Measurements from ENCODE around the gene TCAIM.
"Not testable (repeated sequence)": the region's sequence is repeated elsewhere in the genome, so short reads cannot be mapped to it uniquely, and the experiment has no call there.

Gene TCAIM

GRCh38 chr3:44343421-44343820, 4.9 kb downstream of the TCAIM start:
- FAIRE-seq: no peak

GRCh38 chr3:44346590-44346989, 8.0 kb downstream of the TCAIM start:
- FAIRE-seq; DNase-seq (ENCODE audit: low spot score): not testable (repeated sequence)

More at GRCh38 chr3:44343421-44343820, 4.9 kb downstream of the TCAIM start:
- DNase-seq (ENCODE audit: low spot score): no peak

DNA sequence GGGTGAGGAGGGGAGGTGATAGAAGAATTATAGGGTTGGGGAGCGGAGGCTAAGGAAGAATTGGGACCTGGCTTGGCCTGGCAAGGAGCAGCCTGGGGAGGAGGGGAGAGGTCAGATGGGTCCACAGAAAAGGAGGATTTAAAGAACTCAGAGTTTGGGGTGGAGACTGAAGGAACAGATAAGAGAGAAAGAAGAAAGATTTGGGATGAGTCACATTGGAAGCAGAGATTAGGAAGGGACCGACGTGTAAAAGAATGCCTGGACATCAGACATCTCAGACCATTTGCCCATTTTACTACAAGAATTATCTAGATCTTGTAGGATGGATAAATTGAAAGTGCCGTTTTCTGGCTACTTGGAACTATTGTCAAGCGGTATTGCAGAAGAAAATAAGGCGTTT, 10.4 kb downstream of the TCAIM start:
- no peak for DNase-seq (ENCODE audit: low spot score)
- FAIRE-seq: no peak

DNA sequence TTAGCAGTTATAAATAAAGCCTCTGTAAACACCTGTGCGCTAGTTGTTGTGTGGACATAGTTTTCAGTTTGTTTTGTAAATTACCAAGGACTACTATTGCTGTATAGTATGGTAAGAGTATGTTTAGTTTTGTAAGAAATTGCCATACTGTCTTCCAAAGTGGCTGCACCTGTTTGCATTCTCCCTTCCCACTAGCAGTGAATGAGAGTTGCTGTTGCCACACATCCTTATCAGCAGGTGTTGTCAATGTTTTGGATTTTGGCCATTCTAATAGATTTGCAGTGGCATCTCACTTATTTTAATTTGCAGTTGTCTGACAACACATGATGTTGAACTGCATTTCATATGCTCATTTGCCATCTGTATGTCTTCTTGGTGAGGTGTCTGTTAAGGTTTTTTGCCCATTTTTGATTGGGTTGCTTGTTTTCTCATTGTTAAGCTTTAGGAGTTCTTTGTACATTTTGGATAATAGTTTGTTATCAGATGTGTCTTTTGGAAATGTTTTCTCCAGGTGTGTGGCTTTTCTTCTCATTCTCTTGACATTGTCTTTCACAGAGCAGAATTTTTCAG, 14.9 kb downstream of the TCAIM start:
- FAIRE-seq (no peak), DNase-seq (ENCODE audit: low spot score) (no peak)

- DNase-seq (ENCODE audit: low spot score) (peak; percentile 18), FAIRE-seq (peak; percentile 40)
Observed at GRCh38 chr3:44355362-44356033, 16.9 kb downstream of the TCAIM start.

- no peak for DNase-seq (ENCODE audit: low spot score)
- FAIRE-seq: no peak
Observed at GRCh38 chr3:44359146-44359751, 20.7 kb downstream of the TCAIM start.

- peak; percentile 89 for FAIRE-seq
Observed at GRCh38 chr3:44363591-44363990, 25.0 kb downstream of the TCAIM start.

DNA sequence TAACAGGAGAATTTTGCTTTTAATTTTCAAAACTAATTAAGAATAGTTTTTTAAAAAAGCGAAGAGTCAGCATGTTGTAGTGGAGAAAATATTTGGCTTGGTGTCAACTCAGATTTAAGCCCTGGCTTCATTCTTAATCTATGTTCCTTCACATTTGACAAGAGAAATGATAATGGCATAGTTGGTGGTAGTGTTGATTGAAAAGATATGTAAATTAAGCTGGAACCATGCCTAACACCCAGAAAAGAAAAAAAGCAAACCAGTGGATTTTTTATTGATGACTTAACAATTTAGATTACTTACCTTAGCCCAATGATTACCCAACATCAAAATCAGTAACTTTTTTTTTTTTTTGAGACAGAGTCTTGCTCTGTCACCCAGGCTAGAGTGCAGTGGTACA, 27.4 kb downstream of the TCAIM start:
- FAIRE-seq: no peak

More at GRCh38 chr3:44363591-44363990, 25.0 kb downstream of the TCAIM start:
- DNase-seq (ENCODE audit: low spot score): peak; percentile 50

GRCh38 chr3:44375450-44375849, 36.9 kb downstream of the TCAIM start:
- no peak for FAIRE-seq
- no peak for DNase-seq (ENCODE audit: low spot score)

More for the DNA sequence above, 27.4 kb downstream of the TCAIM start:
- DNase-seq (ENCODE audit: low spot score): no peak

GRCh38 chr3:44387404-44387803, 48.8 kb downstream of the TCAIM start:
- DNase-seq (ENCODE audit: low spot score): no peak
- no peak for FAIRE-seq

DNA sequence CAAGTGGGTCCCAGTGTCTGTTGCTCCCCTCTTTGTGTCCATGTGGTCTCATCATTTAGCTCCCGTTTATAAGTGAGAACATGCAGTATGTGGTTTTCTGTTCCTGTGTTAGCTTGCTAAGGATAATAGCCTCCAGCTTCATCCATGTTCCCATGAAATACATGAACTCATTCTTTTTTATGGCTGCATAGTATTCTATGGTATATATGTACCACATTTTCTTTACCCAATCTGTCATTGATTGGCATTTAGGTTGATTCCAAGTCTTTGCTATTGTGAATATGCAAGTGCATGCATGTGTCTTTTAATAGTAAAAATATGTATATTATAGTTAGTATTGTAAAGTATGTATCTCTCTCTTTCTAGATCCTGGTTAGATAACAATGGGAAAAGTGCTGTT, 53.9 kb downstream of the TCAIM start:
- FAIRE-seq: no peak
- no peak for DNase-seq (ENCODE audit: low spot score)

- FAIRE-seq (no peak), DNase-seq (ENCODE audit: low spot score) (no peak)
Observed at GRCh38 chr3:44395714-44396113, 57.1 kb downstream of the TCAIM start.

DNA sequence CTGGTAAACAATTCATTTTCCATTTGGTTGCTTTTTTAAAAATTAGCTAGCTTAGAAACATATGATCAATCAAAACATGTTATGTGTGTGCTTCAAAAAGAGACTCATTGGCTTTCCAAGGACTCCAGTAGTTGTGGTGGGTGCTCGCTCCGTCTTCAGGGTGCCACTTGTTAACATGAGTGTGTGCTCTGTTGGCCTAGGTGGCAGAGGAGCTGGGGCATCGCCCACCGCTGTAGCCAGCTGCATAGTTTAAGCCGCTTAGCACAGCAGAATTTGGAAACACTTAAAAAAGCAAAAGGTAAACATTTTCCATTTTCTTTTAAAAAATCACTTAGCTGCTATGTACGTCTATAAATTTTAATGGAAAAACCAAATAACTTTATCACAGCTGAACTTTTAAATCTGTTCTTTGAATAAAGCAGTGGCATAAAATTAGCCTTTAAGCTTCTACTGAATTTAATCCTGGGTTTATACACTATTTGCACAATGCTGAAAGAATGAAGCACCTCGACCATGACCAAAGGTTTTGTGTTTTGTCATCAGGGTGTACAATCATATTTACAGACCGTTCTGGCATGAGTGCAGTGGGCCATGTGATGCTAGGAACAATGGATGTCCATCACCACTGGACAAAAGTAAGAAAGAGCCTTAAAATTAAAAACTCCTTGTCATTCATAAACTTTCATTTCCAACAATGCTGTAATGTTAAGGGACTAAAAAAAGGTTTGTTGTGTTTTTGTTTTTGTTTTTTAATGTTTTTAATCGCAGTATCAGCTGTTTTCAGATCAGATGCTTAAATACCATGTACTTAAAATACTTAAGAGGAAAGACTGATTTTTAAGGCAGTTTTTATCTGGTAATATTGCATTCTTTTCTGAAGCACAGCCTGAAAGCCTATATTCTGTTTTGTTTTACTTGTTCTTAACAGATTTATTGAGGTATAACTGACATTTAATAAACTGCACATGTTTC, 57.9 kb downstream of the TCAIM start:
- no peak for DNase-seq (ENCODE audit: low spot score)
- FAIRE-seq: no peak

DNA sequence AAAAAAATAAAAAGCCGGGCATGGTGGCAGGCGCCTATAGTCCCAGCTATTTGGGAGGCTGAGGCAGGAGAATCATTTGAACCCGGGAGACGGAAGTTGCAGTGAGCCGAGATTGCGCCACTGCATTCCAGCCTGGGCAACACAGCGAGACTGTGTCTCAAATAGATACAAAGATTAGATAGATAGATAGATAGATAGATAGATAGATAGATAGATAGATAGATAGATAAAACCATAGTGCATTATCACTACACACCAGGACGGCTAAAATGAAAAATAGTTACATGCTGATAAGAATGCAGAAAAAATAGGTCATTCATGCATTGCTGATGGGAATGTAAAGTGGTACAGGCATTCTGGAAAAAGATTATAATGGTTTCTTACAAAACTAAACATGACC, 59.7 kb downstream of the TCAIM start:
- FAIRE-seq; DNase-seq (ENCODE audit: low spot score): not testable (repeated sequence)

- FAIRE-seq (no peak), DNase-seq (ENCODE audit: low spot score) (no peak)
Observed at GRCh38 chr3:44398853-44399252, 60.3 kb downstream of the TCAIM start.

DNA sequence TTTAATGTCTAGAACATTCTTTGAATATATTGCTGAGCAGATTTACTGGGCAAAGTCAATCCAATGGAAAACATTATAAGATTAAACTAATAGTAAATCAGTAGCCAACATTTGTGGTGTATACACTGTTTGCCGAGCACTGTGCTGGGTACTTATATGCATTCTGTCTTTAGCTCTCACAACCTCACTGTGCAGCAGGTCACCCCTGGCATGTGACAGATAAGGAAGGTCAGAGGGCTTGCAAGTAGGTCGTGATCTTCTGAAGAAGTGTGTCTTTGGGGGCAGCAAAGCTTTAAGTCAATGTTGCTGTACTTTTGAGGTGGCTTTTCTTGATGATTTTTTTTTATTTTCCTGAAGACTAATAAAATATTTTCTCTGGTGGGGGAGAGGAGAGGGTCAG, 62.2 kb downstream of the TCAIM start:
- DNase-seq (ENCODE audit: low spot score) (no peak), FAIRE-seq (no peak)

DNA sequence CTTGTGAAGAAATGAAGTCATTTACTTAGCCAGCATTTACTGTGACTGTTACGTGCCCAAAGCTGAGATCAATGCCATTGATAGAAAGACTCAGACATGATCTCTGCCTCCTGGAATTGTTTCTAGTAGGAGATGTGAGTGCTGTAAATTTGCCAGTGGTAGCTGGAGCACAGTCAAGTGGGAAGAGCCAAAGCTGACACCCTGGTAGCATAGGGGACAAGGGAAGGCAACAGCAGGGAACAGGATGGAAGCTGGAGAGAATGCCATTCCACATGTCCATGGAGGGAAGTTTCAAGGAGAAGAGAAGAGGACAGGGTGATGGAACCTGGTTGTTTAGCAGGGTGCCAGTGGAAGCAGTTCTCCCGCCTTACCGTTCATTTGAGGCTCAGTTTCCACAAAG, 64.0 kb downstream of the TCAIM start:
- DNase-seq (ENCODE audit: low spot score) (no peak), FAIRE-seq (no peak)

DNA sequence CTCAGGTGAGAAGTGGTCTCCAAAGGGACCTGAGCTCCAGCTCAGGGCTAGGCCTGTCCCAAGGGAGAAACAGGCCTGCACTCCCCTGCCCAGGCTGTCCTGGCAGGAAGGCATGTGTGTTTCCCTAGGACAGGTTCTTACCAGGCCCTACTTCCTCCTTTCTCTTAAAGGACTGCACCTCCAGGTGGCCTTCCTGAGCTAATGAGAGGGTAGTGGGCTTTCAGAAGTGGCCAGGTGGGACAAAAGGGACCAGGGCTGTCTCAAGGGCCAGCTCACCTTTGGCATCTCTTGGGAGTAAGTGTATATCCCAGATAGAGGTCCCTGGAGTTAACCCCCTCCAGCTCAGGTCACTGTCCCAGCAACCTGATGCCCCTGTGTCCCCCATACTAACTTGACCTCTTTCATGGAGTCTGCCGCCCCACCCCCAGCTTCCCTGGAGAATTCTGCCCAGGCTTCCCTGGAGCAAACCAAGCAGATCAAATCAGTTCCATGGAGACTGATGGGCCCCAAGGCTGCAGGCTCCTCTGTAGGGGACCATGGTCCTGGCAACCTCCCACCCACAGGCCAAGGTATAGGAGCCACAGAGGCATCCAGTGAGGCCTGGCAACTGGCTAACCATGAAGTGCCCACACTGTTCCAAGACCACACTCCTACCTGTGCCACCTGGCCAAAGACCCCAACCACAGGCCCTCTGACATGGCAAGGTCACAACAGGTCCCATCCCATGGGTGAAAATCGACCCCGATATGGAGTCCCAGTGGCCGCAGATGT, 71.3 kb downstream of the TCAIM start:
- no peak for FAIRE-seq
- no peak for DNase-seq (ENCODE audit: low spot score)

DNA sequence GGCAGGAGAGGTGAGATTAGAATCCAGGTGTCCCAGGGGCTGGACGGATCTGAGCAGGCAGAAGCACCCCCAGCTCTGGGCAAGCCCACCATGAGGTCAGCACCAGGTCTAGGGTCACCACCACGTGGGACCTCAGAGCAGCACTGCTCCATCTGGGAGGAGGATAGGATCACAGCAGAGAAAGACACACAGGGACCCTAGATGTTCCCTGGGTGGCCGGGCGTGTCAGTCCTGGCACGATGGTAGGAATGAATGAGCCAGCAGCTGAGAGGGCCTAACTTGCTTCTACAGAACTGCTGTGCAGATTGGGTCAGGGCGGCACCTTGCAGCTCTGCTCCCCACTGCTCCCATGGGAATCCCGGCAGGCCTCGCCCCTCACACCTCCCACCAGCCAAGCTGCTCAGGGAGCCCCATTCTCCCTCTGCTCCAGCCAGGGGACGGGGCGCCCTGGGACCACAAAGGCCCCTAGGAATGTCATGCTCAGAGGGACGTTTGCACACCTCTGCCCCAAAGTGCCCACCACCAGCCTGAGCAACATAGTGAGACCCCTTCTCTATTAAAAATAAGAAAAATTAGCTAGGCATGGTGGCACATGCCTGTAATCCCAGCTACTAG, 72.6 kb downstream of the TCAIM start:
- DNase-seq (ENCODE audit: low spot score): no peak
- no peak for FAIRE-seq

- DNase-seq (ENCODE audit: low spot score): no peak
- FAIRE-seq: no peak
Observed at GRCh38 chr3:44412365-44412764, 73.8 kb downstream of the TCAIM start.

Measured in RCC 7860 (cell line).